K562 (cell line): ENCODE results near the gene SYNGR3. TPM values are rescaled to one million over a fixed set of nuclear protein-coding genes. Genes with fewer than 3 reads are reported as not detected.

ENCODE experiments used
- ADNP ChIP-seq: fragments of 200-800 bp; sonication (Bioruptor generic); IDR thresholded peaks from 2 replicates; pipeline ENCODE4 v1.6.1; 2016; ENCODE audit warnings: missing genetic modification characterization, missing compliant biosample characterization
- ATF1 ChIP-seq, 2 experiments: fragments of 450-650 bp in 1 of 2; IDR thresholded peaks; 2 replicates each; pipeline ENCODE4 v1.6.1; 2016; ENCODE audit warnings: missing compliant biosample characterization in 1 of 2, missing genetic modification characterization in 1 of 2
- CBX1 ChIP-seq: sonication (generic); IDR thresholded peaks from 2 replicates; pipeline ENCODE4 v1.6.1; 2016; ENCODE audit warnings: antibody characterized with exemption, low read depth, mild to moderate bottlenecking
- CCNT2 ChIP-seq: IDR thresholded peaks from 2 replicates; pipeline ENCODE4 v1.6.1; 2011; ENCODE audit warnings: borderline replicate concordance, low read depth, mild to moderate bottlenecking, moderate library complexity, mixed read lengths, low read length; ENCODE audit not compliant: insufficient read length; ENCODE audit errors: extremely low read depth
- CXXC5 ChIP-seq: fragments of 250-450 bp; sonication (Bioruptor Pico); IDR thresholded peaks from 2 replicates; pipeline ENCODE4 v1.8.0; 2022; ENCODE audit warnings: inconsistent platforms, mild to moderate bottlenecking, moderate library complexity
- FOS ChIP-seq: IDR thresholded peaks from 3 replicates; pipeline ENCODE4 v1.6.1; 2011; ENCODE audit not compliant: insufficient read length; ENCODE audit errors: extremely low read depth
- GATAD2B ChIP-seq: fragments of 450-650 bp; IDR thresholded peaks from 2 replicates; pipeline ENCODE4 v1.6.1; 2017; ENCODE audit warnings: mild to moderate bottlenecking, borderline replicate concordance
- KAT2B ChIP-seq: IDR thresholded peaks from one replicate; pipeline ENCODE4 v1.6.1; 2012; ENCODE audit warnings: low read depth, mild to moderate bottlenecking, control low read depth, inconsistent platforms, low read length, moderate library complexity
- NFATC3 ChIP-seq: fragments of 450-650 bp; IDR thresholded peaks from 2 replicates; pipeline ENCODE4 v1.6.1; 2017; ENCODE audit warnings: mild to moderate bottlenecking
- RBM22 ChIP-seq: fragments of 200-400 bp; formaldehyde crosslinking; IDR thresholded peaks from 2 replicates; pipeline ENCODE4 v1.6.1; 2018; ENCODE audit warnings: low read length, low read depth; ENCODE audit not compliant: poor library complexity, severe bottlenecking
- REST ChIP-seq, 2 experiments: fragments of 450-650 bp; formaldehyde crosslinking in 1 of 2; IDR thresholded peaks; 2 replicates each; pipeline versions ENCODE4 v1.4.0 to v1.6.1; 2014 to 2020; ENCODE audit warnings: mild to moderate bottlenecking in 2 of 2, borderline replicate concordance in 1 of 2, low read depth in 1 of 2
- TSC22D4 ChIP-seq: fragments of 450-650 bp; IDR thresholded peaks from 2 replicates; pipeline ENCODE4 v1.6.1; 2016; ENCODE audit warnings: missing genetic modification characterization, missing biosample characterization, control low read depth
- YY1 ChIP-seq, 3 experiments: IDR thresholded peaks; 2 replicates each; pipeline ENCODE4 v1.6.1; 2011; ENCODE audit warnings: low read length in 2 of 3, mild to moderate bottlenecking in 2 of 3, moderate library complexity in 2 of 3, borderline replicate concordance in 1 of 3, control low read depth in 1 of 3, low read depth in 1 of 3; ENCODE audit not compliant: insufficient read depth in 3 of 3, insufficient replicate concordance in 2 of 3, control insufficient read depth in 1 of 3, insufficient read length in 1 of 3; ENCODE audit errors: extremely low read depth in 1 of 3
- ZNF140 ChIP-seq: fragments of 250-450 bp; sonication (Bioruptor Pico); IDR thresholded peaks from 2 replicates; pipeline ENCODE4 v1.8.0; 2021; ENCODE audit warnings: moderate library complexity, mild to moderate bottlenecking, inconsistent platforms
- ZNF431 ChIP-seq: sonication (generic); formaldehyde crosslinking; IDR thresholded peaks from 2 replicates; pipeline ENCODE4 v1.8.0; 2022; ENCODE audit warnings: mild to moderate bottlenecking, missing genetic modification reagents
- polyA plus RNA-seq, 8 experiments: library from polyadenylated mRNA; depleted of rRNA in 4 of 8; stranded (reverse) in 5 of 8; unstranded in 3 of 8; fragments of >200 nt; fragmentation: Nextera tagmentation in 2 of 8; fragmentation: Illumina TruSeq in 1 of 8; extraction: Ambion mirVana in 2 of 8; extraction: Trizol in 1 of 8; gene quantifications; 2 replicates each; pipeline versions ENCODE4 v1.2.1 to v1.2.3, GENCODE V29; 2011 to 2014; ENCODE audit warnings: inconsistent platforms in 1 of 8, missing spikeins in 1 of 8
- total RNA-seq, 7 experiments: library from RNA; depleted of rRNA in 6 of 7; stranded (reverse); fragments of >200 nt in 6 of 7; fragmentation: Illumina TruSeq in 2 of 7; extraction: Trizol in 2 of 7; gene quantifications; 2 replicates each; pipeline versions ENCODE4 v1.2.1 to v1.2.3, GENCODE V29; 2011 to 2021; ENCODE audit warnings: low replicate concordance in 1 of 7

Gene SYNGR3
- total and polyA plus RNA-seq, 9 of the 15 experiments (the other 6 are each of a cell fraction or from before 2014, with no cell fraction given) = 3.7 to 69.2 (median 36.3) TPM

- no peak for TF ChIP-seq REST (IDR thresholded peaks at IDR 0.05; ENCODE audit: borderline replicate concordance)
- TF ChIP-seq REST (CRISPR knock-in tag; IDR thresholded peaks at IDR 0.05; ENCODE audit: low read depth) = peak; percentile 61; the same call in 1 of the 2 replicates
- peak; percentile 41 for TF ChIP-seq FOS
- TF ChIP-seq CBX1 = peak; percentile 70; the same call in 1 of the 2 replicates
- no peak for TF ChIP-seq ADNP (tag)
- TF ChIP-seq KAT2B = no peak
- no peak for TF ChIP-seq TSC22D4 (tag)
- no peak for TF ChIP-seq NFATC3
- peak in 1 of 3 experiments; percentile 27 for TF ChIP-seq YY1 (IDR thresholded peaks at IDR 0.05; ENCODE audit: borderline replicate concordance in 1 of 3, control insufficient read depth in 1 of 3, extremely low read depth in 1 of 3, insufficient read depth in 3 of 3, insufficient read length in 1 of 3, insufficient replicate concordance in 2 of 3, low read depth in 1 of 3, low read length in 2 of 3)
- no peak for TF ChIP-seq GATAD2B
- no peak for TF ChIP-seq ATF1 (CRISPR knock-in tag; IDR thresholded peaks at IDR 0.05)
- peak; percentile 51 for TF ChIP-seq ATF1 (tag; IDR thresholded peaks at IDR 0.05)
- no peak for TF ChIP-seq RBM22
- peak; percentile 67 for TF ChIP-seq CXXC5
- no peak for TF ChIP-seq ZNF140 (CRISPR knock-in tag)
- TF ChIP-seq CCNT2 = peak; percentile 70
- TF ChIP-seq ZNF431 = peak; percentile 62; the same call in 1 of the 2 replicates
Measured at GRCh38 chr16:1942810-1943726, 46.7 kb upstream of the SYNGR3 start, which contains the start of gene MSRB1 (continued).
